DOHH2 (cell line): ENCODE measurements around the gene SLC44A1.

Experiments
- H3F3A ChIP-seq: fragments of 200-600 bp; sonication (generic), shearing (Covaris generic); 2 replicates; pipeline ENCODE4 v1.6.0; 2016; ENCODE audit warnings: antibody characterized with exemption, mild to moderate bottlenecking; ENCODE audit not compliant: control insufficient read depth, insufficient read depth
- H3K27ac ChIP-seq: fragments of 200-600 bp; sonication (generic); 2 replicates; pipeline ENCODE4 v1.5.1; 2014; ENCODE audit warnings: low read depth, mild to moderate bottlenecking, low read length, moderate library complexity
- H3K27me3 ChIP-seq: fragments of 200-600 bp; sonication (generic); 2 replicates; pipeline ENCODE4 v1.6.1; 2014; ENCODE audit warnings: mild to moderate bottlenecking, low read length, mixed read lengths; ENCODE audit not compliant: control insufficient read depth
- H3K36me3 ChIP-seq: fragments of 200-600 bp; sonication (generic); 2 replicates; pipeline ENCODE4 v1.6.1; 2014; ENCODE audit warnings: mild to moderate bottlenecking, low read length, moderate library complexity, mixed read lengths; ENCODE audit not compliant: control insufficient read depth
- H3K4me1 ChIP-seq: fragments of 200-600 bp; sonication (generic); 2 replicates; pipeline ENCODE4 v1.6.1; 2014; ENCODE audit warnings: mild to moderate bottlenecking, low read length, mixed read lengths; ENCODE audit not compliant: control insufficient read depth
- H3K4me2 ChIP-seq: fragments of 200-600 bp; sonication (generic); 2 replicates; pipeline ENCODE4 v1.6.0; 2014; ENCODE audit warnings: mild to moderate bottlenecking, low read length, moderate library complexity
- H3K4me3 ChIP-seq: fragments of 200-600 bp; sonication (generic); 2 replicates; pipeline ENCODE4 v1.5.1; 2014; ENCODE audit warnings: mild to moderate bottlenecking, low read length, mixed read lengths
- H3K79me2 ChIP-seq: fragments of 200-600 bp; sonication (generic); 2 replicates; pipeline ENCODE4 v1.6.1; 2014; ENCODE audit warnings: mild to moderate bottlenecking, low read length, mixed read lengths; ENCODE audit not compliant: control insufficient read depth
- H3K9me2 ChIP-seq: fragments of 200-600 bp; sonication (generic); replicated peaks from 2 replicates; pipeline ENCODE4 v1.6.1; 2014; ENCODE audit warnings: mild to moderate bottlenecking, low read length, mixed read lengths; ENCODE audit not compliant: control insufficient read depth
- H3K9me3 ChIP-seq: fragments of 200-600 bp; sonication (generic); 2 replicates; pipeline ENCODE4 v1.6.1; 2014; ENCODE audit warnings: antibody characterized with exemption, low read length, mixed read lengths; ENCODE audit not compliant: control insufficient read depth, insufficient read depth
- H4K20me1 ChIP-seq: fragments of 200-600 bp; sonication (generic); 2 replicates; pipeline ENCODE4 v1.6.0; 2014; ENCODE audit warnings: low read depth, mild to moderate bottlenecking, antibody characterized with exemption, low read length, moderate library complexity; ENCODE audit not compliant: control insufficient read depth, insufficient read depth
- EZH2phosphoT487 ChIP-seq: fragments of 200-600 bp; sonication (generic); IDR thresholded peaks from 2 replicates; pipeline ENCODE4 v1.6.1; 2017; ENCODE audit warnings: borderline replicate concordance, mild to moderate bottlenecking, antibody characterized with exemption, low read length, moderate library complexity, mixed read lengths
- TF ChIP-seq, protein P1 (sequence below): fragments of 200-600 bp; sonication (generic); IDR thresholded peaks from one replicate; pipeline ENCODE4 v1.5.1; 2014; ENCODE audit warnings: antibody characterized with exemption, mild to moderate bottlenecking, low read depth, low read length; ENCODE audit not compliant: poor library complexity, severe bottlenecking

The SLC44A1 gene

DNA sequence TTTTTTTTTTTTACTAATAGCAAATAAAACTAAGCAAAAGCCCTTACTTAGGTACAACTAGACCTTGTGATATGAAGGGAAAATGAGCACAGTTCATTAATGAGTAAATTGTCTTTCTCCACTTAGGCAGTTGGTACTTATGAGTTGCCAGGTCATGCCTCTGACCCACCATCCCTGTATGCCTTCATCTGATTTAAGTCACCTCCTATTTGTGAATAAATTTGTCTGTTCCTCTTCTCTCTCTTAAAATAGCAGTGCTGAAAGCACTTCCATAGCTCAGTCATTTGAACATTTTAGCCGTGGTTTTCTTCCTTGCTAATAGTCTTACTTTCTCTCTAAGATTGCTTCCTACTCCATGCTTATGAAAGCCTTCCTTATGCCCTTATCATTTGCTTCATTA is 61.4 kb downstream of the SLC44A1 start:
- no peaks in the 10 kb centered on the region for H3K9me3 ChIP-seq
- H3K79me2 ChIP-seq = no peaks in the 10 kb centered on the region
- peaks cover 7% of the 10 kb centered on the region for H3K4me1 ChIP-seq
- no peaks in the 10 kb centered on the region for H3F3A ChIP-seq
- H3K27ac ChIP-seq = no peak overlapping the region
- no peaks in the 10 kb centered on the region for H3K36me3 ChIP-seq
- TF ChIP-seq, protein P1, sequence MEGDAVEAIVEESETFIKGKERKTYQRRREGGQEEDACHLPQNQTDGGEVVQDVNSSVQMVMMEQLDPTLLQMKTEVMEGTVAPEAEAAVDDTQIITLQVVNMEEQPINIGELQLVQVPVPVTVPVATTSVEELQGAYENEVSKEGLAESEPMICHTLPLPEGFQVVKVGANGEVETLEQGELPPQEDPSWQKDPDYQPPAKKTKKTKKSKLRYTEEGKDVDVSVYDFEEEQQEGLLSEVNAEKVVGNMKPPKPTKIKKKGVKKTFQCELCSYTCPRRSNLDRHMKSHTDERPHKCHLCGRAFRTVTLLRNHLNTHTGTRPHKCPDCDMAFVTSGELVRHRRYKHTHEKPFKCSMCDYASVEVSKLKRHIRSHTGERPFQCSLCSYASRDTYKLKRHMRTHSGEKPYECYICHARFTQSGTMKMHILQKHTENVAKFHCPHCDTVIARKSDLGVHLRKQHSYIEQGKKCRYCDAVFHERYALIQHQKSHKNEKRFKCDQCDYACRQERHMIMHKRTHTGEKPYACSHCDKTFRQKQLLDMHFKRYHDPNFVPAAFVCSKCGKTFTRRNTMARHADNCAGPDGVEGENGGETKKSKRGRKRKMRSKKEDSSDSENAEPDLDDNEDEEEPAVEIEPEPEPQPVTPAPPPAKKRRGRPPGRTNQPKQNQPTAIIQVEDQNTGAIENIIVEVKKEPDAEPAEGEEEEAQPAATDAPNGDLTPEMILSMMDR = no peak
- no peak for TF ChIP-seq EZH2phosphoT487
- H3K4me3 ChIP-seq = no peak overlapping the region
- H4K20me1 ChIP-seq = no peaks in the 10 kb centered on the region
- no peak overlapping the region for H3K4me2 ChIP-seq
- H3K9me2 ChIP-seq = no peaks in the 10 kb centered on the region
- no peaks in the 10 kb centered on the region for H3K27me3 ChIP-seq

DNA sequence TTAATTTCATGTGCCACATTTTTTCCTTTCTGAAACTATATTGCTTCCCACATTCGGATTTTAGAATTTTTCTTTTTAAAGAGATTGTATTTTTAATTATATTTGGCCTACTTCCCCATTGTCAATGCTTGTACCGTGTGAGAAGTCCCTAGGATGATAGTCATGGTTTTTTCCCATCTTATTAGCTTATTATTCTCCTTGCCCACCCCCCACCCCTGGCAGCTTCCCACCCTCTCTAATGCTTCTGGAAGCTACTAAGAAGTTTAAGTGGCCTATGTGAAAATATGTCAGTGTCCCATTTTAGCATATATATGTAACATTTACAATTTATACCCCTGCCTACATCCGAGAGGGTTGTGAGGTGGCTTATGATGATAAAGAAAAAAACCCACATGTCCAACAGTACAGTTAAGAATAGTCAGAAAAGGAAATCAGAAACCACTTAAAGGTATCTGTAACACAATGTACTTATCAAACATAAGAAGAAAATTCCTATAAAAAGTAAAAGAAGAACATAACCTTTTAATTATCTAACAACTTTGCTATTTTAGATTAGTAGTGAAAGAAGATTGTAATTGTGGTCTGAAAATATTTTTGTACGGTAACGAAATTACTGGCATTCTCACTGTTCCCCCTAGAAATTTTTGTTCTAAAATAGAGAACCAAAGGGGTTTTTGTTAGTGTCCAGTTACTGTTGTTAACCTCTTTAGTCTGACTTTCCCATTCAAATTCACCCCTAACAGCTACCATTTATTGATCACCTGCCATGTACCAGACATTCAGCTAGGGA is 62.1 kb downstream of the SLC44A1 start:
- no peaks in the 10 kb centered on the region for H3K27me3 ChIP-seq
- H3K4me3 ChIP-seq = no peak overlapping the region
- TF ChIP-seq, protein P1 = no peak
- no peak for TF ChIP-seq EZH2phosphoT487
- no peaks in the 10 kb centered on the region for H3K36me3 ChIP-seq
- no peaks in the 10 kb centered on the region for H3F3A ChIP-seq
- H4K20me1 ChIP-seq = no peaks in the 10 kb centered on the region
- no peaks in the 10 kb centered on the region for H3K79me2 ChIP-seq
- H3K27ac ChIP-seq = no peak overlapping the region
- no peak overlapping the region for H3K4me2 ChIP-seq
- H3K9me3 ChIP-seq = no peaks in the 10 kb centered on the region
- no peaks in the 10 kb centered on the region for H3K9me2 ChIP-seq
- peaks cover 9% of the 10 kb centered on the region for H3K4me1 ChIP-seq

DNA sequence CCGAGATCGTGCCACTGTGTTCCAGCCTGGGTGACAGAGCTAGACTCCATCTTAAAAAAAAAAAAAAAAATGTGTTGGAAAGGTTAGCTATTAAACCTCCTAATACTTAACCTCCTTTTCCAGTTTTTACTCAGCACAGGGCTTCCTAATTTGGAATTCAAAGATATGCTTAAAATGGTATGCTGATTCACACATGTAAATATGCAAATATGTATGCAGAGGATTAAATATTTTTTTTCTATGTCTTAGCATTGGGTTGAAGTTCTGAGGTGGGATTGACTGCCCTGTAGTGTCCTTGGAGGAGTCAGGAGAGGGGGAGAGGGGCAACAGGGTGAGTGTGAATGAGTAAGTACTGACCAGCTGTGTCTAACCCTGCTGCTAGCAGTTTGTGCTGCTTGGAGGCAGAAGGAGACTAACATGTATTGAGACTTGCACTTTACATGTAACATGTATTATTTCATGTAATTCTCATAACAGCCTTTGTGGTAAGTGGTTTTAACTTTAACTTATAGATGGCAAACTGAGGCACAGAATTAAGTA is 63.2 kb downstream of the SLC44A1 start:
- H3K27me3 ChIP-seq = no peaks in the 10 kb centered on the region
- H4K20me1 ChIP-seq = no peaks in the 10 kb centered on the region
- no peak overlapping the region for H3K4me2 ChIP-seq
- H3K4me1 ChIP-seq = peaks cover 9% of the 10 kb centered on the region
- no peaks in the 10 kb centered on the region for H3K9me3 ChIP-seq
- no peak overlapping the region for H3K4me3 ChIP-seq
- H3F3A ChIP-seq = no peaks in the 10 kb centered on the region
- no peaks in the 10 kb centered on the region for H3K9me2 ChIP-seq
- H3K79me2 ChIP-seq = no peaks in the 10 kb centered on the region
- no peak overlapping the region for H3K27ac ChIP-seq
- H3K36me3 ChIP-seq = no peaks in the 10 kb centered on the region
- no peak for TF ChIP-seq EZH2phosphoT487
- TF ChIP-seq, protein P1 = no peak
